AG10803 (cell line): ENCODE results near the gene SELENOV.

ENCODE experiments used
- DNase-seq: peaks from one replicate; pipeline ENCODE4 v3.0.0; 2010; ENCODE audit warnings: low read depth
- H3K4me3 ChIP-seq: 2 replicates; pipeline ENCODE4 v1.5.1; 2011; ENCODE audit warnings: mild to moderate bottlenecking, low read length, control low read depth
- TF ChIP-seq, protein P1 (sequence below): conservative IDR thresholded peaks from 2 replicates; pipeline ENCODE4 v1.5.1; 2011; ENCODE audit warnings: mild to moderate bottlenecking, low read length, control low read depth, inconsistent platforms

Gene SELENOV

DNA sequence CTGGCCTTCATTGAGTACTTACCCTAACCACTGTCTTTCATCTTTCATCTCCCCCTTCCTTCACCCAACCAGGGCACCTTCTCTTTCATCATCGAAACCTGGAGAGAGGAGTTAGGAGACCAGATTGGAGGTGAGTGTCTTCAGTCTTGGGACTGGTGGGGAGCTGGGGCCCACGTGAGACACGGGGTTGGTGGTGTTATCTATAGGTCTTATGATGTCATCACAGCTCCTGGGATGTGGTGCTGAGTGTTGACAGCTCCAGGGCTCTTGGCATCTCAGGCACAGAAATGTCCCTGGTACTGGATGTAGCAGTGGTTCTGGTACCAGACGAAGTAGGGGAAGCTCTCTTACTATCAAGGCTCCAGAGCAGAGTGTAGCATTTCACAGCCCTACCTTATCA, 14.4 kb upstream of the SELENOV start:
- DNase-seq, result no peak
- no peak overlapping the region for H3K4me3 ChIP-seq
- TF ChIP-seq, protein P1, sequence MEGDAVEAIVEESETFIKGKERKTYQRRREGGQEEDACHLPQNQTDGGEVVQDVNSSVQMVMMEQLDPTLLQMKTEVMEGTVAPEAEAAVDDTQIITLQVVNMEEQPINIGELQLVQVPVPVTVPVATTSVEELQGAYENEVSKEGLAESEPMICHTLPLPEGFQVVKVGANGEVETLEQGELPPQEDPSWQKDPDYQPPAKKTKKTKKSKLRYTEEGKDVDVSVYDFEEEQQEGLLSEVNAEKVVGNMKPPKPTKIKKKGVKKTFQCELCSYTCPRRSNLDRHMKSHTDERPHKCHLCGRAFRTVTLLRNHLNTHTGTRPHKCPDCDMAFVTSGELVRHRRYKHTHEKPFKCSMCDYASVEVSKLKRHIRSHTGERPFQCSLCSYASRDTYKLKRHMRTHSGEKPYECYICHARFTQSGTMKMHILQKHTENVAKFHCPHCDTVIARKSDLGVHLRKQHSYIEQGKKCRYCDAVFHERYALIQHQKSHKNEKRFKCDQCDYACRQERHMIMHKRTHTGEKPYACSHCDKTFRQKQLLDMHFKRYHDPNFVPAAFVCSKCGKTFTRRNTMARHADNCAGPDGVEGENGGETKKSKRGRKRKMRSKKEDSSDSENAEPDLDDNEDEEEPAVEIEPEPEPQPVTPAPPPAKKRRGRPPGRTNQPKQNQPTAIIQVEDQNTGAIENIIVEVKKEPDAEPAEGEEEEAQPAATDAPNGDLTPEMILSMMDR, result no peak

DNA sequence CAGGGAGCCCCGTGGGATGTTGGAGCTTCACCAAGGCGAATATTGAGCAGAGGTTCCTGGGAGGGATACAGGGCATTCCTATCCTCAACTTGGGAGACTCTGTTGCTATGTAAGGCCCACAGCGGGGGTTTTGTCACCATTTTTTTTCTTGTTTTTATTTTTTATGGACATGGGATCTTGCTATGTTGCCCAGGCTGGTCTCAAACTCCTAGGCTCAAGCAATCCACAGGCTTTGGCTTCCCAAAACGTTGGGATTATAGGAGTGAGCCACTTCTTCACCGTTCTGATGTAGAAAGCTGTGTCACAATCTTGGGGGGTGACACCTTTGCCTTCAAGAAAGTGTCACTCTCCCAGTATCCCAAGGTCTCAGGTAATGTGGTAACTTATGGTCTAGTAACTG, 13.6 kb upstream of the SELENOV start:
- no peak for DNase-seq
- TF ChIP-seq, protein P1, result no peak

DNA sequence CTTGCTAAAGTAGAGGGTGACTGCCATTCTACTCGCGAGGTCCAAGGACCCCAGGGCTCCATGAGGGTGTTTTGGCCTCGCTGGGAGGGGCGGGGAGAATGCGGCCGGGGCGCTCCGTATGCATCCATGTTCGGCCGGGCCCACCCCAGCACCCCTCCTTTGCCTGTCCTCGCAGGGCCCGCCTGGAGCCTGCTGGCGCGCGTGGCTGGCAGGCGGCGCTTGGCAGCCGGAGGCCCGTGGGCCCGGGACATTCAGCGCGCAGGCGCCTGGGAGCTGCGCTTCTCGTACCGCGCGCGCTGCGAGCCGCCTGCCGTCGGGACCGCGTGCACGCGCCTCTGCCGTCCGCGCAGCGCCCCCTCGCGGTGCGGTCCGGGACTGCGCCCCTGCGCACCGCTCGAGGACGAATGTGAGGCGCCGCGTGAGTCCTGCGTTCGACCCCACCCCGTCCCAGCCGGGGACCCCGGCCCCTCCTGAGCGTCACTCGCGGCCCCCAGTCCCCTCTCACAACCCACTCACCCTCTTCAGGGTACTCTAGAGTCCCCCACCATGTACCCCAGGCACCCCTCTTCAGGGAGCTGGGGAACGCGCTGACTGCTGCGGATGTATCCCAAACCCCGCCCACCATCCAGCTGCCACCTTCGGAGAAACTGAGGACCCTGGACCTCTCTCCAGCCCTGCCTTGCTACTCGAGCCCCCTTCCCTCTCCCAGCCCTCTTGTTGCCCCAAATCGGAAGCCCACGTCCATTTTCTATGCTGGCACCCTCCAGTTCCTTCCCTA, 12.1 kb upstream of the SELENOV start:
- TF ChIP-seq, protein P1, result peak; percentile 22; the same call in 1 of the 2 replicates
- H3K4me3 ChIP-seq, result no peak overlapping the region
- DNase-seq, result peak; percentile 73

More for the DNA sequence above, 13.6 kb upstream of the SELENOV start:
- H3K4me3 ChIP-seq, result no peak overlapping the region

DNA sequence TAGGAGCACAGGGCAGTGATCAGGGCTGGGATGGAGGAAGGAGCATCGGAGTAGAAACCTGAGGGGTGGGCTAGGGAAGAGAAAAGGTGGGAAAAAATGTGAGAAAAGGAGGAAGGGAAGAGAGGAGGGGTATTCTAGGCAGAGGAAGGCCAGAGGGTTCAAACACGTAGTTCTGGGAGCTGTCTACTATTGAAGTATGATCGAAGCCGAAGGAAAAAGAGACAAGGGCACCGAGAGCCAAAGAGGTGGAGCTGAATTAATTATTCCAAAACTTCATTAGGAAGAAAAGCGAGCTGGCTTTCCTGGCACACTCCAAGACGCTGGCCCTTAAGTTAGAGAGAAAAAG, 8.4 kb upstream of the SELENOV start:
- no peak for DNase-seq
- TF ChIP-seq, protein P1, result no peak
- peak overlapping the region; percentile 29; the same call in 1 of the 2 replicates for H3K4me3 ChIP-seq

DNA sequence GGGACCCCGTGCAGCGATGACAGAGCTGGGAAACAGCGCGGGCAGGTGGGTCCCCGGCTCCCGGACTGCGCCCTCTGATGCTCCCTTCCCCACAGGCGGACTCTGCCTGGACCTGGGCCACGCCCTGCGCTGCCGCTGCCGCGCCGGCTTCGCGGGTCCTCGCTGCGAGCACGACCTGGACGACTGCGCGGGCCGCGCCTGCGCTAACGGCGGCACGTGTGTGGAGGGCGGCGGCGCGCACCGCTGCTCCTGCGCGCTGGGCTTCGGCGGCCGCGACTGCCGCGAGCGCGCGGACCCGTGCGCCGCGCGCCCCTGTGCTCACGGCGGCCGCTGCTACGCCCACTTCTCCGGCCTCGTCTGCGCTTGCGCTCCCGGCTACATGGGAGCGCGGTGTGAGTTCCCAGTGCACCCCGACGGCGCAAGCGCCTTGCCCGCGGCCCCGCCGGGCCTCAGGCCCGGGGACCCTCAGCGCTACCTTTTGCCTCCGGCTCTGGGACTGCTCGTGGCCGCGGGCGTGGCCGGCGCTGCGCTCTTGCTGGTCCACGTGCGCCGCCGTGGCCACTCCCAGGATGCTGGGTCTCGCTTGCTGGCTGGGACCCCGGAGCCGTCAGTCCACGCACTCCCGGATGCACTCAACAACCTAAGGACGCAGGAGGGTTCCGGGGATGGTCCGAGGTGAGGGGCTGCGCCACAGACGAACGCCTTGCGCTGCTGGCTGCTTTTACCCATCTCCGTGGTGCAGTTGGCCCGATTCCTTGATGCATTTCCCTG, 7.8 kb upstream of the SELENOV start:
- H3K4me3 ChIP-seq, result peak overlapping the region; percentile 58
- peak; percentile 51 for DNase-seq
- TF ChIP-seq, protein P1, result no peak

DNA sequence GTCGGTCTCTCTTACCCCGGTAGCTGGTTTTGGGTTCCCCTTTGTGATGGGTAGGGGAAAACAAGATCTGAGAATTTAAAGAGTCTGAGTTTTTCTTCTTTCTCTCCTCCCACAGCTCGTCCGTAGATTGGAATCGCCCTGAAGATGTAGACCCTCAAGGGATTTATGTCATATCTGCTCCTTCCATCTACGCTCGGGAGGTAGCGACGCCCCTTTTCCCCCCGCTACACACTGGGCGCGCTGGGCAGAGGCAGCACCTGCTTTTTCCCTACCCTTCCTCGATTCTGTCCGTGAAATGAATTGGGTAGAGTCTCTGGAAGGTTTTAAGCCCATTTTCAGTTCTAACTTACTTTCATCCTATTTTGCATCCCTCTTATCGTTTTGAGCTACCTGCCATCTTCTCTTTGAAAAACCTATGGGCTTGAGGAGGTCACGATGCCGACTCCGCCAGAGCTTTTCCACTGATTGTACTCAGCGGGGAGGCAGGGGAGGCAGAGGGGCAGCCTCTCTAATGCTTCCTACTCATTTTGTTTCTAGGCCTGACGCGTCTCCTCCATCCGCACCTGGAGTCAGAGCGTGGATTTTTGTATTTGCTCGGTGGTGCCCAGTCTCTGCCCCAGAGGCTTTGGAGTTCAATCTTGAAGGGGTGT, 7.1 kb upstream of the SELENOV start:
- TF ChIP-seq, protein P1, result no peak
- H3K4me3 ChIP-seq, result peak overlapping the region; percentile 58
- DNase-seq, result no peak

DNA sequence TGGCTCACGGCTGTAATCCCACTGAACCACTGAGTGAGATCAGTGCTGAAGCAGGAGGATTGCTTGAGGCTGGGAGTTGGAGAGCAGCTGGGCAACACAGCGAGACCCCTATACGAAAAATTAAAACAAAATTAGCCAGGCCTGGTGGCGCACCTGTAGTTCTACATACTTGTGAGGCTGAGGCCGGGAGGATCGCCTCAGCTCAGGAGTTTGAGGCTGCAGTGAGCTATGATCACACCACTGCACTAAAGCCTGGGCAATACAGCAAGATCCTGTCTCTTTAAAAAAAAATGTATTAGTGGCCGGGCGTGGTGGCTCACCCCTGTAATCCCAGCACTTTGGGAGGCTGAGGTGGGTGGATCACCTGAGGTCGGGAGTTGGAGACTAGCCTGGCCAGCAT, 6.3 kb upstream of the SELENOV start:
- TF ChIP-seq, protein P1, result no peak
- no peak overlapping the region for H3K4me3 ChIP-seq
- no peak for DNase-seq
